GM11168 (cell line): Measurements from ENCODE around the gene PGLYRP3.

Experiments used
- in situ Hi-C: fragments of 300-500 bp; cut with MboI; formaldehyde crosslinking; loops from one replicate; pipeline ENCODE4 v1.12.0; 2022; ENCODE audit warnings: low sequenced_read_pairs; ENCODE audit not compliant: unreplicated experiment

Gene PGLYRP3

DNA sequence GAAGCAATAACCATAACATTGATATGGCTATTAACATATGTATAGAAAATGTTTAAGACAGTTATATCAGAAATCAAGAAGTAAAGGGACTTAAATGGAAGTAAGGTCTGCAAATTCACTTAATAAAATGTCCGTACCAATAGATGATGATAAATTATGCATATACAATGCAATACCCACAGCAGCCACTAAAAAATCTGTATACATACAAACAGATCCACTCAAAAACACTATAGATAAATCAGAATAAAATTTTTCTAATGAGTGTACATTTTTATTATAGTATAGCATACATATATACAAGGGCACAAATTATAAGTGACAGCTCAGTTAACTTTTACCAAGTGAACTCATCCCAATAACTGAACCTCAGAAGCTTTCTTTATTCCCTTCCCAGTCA lies 47.3 kb downstream of the PGLYRP3 start:
- in situ Hi-C loops = no loop called here

DNA sequence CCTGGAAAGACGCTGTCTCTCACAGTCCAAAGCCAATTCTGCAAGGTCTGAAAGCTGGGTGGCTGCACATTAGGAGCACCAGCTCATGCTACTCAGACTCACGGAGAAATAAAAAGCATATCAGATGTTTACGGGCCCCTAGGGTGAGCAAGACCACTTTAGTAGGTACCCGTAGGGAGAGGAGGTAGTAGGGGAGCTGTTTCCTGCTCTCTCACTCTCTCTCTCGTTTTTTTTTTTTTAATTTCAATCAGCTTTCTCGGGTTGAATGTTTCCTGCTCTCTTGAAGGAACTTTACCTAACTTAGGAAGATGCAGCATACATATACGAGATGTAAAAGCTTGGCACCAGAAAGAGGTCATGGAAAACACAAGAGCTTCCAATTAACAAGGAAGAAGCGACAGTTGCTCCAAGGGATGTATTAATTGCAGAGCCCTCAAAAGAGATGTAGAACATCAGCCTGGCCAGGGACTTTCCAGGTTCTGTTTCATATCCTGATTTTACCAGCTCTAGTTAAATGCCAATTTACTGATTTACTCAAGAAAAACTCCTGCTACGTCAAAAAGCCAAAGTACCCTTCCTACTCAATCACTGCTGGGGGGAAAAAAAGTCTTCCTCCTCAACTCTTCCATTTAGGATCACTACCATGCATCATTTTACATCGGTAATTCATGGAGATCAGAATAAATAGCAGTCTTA lies 50.1 kb downstream of the PGLYRP3 start:
- in situ Hi-C loops = no loop called here

DNA sequence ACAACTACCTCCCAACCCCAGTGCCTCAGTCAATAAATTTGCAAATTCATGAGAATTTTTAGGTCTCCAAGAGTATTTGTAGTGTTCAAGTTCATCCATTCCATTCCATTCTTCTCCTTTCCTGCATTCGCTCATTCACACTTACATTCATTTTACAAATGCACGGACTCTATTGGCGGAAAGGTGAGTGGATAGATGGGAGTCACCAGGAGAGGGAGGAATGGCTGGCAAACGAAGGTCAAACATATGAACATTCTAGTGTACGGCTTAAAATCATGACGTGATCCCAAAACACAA lies 50.7 kb downstream of the PGLYRP3 start:
- in situ Hi-C loops = no loop called here

DNA sequence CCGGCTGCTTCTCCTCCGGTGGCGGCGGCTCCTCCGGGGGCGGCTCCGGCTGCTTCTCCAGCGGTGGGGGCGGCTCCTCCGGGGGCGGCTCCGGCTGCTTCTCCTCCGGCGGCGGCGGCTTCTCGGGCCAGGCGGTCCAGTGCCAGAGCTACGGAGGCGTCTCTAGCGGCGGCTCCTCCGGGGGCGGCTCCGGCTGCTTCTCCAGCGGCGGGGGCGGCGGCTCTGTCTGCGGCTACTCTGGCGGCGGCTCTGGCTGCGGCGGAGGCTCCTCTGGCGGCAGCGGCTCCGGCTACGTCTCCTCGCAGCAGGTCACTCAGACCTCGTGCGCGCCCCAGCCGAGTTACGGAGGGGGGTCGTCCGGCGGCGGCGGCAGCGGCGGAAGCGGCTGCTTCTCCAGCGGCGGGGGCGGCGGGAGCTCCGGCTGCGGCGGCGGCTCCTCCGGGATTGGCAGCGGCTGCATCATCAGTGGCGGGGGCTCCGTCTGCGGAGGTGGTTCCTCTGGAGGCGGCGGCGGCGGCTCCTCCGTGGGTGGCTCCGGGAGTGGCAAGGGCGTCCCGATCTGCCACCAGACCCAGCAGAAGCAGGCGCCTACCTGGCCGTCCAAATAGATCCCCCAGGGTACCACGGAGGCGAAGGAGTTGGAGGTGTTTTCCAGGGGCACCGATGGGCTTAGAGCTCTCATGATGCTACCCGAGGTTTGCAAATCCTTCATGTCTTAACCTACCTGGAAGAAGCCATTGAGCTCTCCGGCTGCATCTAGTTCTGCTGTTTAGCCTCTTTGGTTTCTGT lies 51.3 kb downstream of the PGLYRP3 start:
- in situ Hi-C loops = no loop called here

DNA sequence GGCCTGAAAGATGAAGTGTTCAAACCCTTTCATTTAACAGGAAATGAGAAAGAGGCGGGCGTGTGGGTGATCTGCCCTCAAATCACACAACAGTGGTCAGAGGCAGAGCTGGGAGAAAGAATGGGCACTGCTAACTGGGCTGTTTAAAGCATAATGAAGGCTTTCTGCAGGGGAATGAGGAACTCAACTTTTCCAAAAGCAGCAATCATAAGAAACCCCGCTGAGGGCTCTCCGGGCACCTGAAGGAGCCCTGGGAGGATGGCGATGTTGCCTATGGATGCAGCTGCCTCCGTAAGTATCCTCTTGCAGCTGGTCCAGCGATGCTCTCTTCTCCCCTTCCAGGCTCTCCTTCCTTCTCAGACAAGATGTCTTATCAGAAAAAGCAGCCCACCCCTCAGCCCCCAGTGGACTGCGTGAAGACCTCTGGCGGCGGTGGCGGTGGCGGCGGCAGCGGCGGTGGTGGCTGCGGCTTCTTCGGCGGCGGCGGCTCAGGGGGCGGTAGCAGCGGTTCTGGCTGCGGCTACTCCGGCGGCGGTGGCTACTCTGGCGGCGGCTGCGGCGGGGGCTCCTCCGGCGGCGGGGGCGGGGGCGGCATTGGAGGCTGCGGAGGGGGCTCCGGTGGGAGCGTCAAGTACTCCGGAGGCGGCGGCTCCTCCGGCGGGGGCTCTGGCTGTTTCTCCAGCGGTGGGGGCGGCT lies 52.0 kb downstream of the PGLYRP3 start:
- in situ Hi-C loops = no loop called here

DNA sequence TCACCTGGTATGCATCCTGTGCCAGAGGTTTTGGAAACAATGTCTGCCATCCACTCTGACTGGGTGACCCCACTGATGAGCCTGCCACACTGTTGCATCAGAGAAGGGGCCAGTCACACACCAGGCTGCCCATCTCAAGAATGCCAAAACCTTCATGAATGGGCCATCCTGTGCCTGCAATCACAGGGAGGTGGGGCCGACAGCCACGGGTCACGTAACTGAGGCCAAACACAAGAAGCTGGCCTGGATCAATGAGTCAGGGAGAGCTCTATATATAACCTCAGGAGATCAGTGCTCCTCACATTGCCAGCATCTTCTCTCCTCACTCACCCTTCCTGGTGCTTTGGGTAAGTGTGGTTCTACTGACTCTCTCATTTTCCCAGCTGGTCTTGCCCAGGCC lies 53.4 kb downstream of the PGLYRP3 start, which contains the start of gene LORICRIN:
TSS of gene LORICRIN (plus strand) at position 301 of the 400 bp plus-strand sequence. CDS start 1,263 bp downstream, outside the sequence.
- in situ Hi-C loops = no loop called here

DNA sequence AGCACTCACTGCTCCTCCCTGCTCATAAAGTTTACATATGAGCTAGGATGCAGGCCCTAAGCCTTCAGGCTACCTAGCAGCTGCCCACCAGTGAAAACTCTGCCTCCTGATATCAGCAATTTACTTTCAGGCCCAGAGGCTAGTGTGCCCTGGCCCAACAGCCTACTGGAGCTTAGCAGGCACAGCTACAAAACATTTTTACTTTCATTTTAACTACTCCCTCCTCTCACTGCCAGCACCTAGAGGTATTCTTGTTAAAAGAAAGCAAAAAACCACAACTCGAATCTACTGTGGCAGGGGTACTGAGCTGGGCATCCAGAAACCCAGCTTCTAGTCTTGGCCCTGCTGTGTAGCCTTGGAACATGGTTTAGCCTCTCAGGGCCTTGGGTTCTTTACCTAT lies 59.1 kb downstream of the PGLYRP3 start:
- in situ Hi-C loops = no loop called here

DNA sequence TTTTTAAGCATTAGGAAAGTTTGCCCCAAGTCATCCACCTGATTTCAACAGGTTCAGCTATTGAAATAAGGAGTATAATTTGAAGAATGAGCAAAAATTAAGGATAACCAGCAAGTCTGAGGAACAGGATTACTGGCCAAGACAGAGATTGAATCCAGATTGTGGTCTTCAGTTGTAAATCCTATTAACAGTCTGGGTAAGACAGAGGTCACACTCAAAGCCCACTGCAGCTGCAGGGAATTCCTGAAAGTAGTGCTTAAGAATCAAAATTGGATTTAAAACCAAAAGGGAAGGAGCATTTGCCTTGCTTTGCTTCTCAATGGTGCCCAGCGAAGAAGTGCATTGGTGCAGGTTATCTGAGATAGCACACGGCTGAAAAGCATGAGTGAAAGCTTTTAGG lies 59.7 kb downstream of the PGLYRP3 start:
- in situ Hi-C loops = no loop called here

DNA sequence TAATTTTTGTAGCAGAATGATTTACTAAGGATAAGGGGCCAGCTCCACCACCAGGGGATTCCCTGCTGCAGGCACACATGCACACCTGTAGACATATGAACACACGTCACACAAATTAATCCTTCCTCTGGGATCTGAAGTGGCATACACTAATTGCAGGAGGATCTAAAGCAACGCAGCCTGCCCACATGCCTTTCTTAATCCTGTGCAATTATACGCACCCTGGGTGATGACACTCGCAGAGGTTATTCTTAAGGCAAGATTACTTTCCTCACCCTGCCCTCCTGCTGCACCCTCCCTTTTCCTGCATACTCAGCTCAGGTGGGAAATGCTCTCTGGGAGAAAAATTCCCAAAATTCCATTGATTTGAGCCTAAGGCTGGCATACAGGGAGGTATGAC lies 60.8 kb downstream of the PGLYRP3 start:
- in situ Hi-C loops = no loop called here

DNA sequence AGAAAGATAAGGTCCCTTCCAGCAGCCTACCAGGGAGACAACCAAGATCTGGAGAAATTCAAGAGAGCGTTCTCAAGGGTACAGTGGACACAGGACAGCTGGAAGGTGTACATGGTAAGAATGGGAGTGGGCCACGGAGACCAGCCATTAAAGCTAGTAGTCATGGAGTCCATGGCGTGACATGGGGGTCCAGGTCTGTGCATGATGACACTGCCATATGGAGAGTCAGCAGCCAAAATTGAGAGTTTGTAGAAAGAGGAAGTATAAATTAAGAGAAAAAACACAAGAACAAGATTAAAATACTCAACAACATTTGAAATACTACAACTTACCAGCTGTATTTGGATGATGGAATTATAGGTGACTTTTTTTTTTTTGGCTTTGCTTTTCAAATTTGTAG lies 61.2 kb downstream of the PGLYRP3 start:
- in situ Hi-C loops = no loop called here

DNA sequence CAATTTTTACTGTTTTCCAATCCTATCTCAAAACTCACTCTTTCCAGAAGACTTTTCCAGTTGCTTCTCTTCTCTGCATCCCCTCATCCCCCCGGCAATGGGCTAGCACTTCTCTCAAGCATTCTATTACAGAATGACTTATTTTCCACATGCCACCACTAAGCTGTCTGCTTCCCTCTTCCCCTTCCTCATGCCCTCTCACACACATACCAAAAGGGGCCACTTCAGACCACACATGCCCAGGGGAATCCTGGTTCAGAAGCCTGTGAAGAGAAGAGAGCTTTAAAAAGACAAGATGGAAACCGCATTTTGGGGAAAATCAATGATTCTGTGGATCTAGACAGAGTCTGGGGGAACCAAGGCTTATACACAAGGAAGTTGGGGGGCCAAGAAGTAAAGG lies 61.7 kb downstream of the PGLYRP3 start:
- in situ Hi-C loops = no loop called here

DNA sequence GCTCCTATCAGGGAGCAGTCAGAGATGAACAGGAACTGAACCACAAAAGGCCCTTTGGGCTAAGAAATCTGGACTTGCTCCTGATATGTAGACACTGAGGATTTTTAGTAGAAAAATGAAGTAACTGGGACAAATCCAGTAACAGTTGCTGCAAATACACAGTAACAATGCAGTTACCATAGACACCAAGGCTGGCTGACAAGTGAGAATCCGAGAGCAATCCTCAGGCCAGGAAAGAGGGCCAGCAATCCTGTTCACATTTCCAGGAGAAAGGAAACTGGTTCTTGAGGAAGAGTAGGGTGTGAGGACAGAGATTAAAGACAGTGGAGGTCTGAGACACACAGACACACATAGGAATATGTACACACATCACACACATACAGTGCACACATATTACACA lies 62.6 kb downstream of the PGLYRP3 start:
- in situ Hi-C loops = no loop called here

DNA sequence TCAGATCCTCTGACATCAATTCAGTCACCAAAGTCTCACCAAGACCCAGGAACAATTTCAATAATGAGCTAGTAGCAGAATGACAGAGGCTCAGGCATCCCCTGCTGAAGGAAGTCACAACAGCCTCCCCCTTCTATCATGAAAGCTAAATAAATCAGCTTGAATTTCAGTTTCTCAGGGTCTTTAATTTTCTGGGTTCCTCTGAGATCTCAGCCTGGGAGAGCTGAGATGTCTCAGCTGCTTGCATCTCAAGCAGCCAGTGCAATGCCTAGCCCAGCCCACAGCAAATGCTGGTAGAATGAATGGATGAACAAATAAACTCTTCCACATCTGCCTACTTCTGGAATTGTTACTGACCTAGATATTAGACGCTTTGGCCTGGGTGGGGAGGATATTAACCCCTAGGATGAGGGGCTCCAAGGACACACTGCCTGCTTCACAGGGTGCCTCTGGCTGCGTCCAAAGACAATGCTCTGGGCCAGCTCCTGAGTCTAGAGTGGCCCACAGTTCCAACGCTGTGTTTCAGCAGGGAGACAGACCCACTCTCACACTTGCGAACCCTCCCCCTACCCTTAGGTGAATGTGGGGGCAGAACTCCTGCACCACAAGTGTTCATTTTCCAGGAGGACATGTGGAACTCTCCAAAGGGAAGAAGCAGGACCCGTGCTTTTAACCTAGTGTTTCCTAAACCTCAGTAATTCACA lies 64.4 kb downstream of the PGLYRP3 start:
- in situ Hi-C loops = no loop called here
